ENCODE data around the gene GCGR.

DNA sequence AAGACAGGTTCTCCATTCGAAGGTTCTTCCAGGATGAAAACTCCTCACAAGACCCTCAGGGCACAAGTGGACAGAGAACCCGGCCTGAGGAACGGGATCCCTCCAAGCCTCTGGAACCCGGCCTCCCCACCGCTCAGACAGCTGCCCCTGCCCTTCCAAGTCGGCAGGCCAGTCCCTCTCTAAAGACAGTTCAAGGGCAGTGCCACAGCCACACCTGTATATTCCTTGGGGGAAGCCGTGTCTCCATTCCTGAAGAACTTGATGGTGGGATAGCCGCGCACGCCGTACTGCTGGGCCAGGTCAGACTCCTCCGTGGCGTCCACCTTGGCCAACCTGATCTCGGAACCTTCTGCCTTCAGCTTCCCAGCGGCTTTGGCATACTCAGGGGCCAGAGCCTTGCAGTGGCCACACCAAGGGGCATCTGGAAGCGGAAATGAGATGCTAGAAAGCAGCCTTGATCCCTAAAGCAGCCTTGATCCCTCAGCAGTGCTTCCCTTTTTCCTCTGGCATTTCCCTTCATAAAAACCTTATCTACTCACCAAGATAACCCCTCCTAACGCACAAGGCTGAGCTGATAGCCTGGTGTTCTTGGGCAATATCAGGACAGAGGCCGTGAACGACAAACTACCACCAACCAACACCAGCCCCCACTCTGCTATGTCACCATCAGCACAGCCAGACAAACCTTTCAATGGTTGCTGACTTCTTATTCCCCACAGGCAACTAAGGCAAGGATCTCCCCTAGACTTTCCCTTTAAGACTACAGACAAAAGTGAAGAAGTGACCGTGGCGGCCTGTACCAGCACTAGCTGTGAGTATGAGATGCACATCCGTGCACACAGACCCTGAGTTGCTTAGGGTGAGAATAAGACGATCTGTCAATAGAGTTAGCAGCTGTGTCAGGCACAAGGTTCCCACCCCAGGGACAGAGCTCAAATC is 55.3 kb downstream of the GCGR start:
- TF ChIP-seq, protein P1, sequence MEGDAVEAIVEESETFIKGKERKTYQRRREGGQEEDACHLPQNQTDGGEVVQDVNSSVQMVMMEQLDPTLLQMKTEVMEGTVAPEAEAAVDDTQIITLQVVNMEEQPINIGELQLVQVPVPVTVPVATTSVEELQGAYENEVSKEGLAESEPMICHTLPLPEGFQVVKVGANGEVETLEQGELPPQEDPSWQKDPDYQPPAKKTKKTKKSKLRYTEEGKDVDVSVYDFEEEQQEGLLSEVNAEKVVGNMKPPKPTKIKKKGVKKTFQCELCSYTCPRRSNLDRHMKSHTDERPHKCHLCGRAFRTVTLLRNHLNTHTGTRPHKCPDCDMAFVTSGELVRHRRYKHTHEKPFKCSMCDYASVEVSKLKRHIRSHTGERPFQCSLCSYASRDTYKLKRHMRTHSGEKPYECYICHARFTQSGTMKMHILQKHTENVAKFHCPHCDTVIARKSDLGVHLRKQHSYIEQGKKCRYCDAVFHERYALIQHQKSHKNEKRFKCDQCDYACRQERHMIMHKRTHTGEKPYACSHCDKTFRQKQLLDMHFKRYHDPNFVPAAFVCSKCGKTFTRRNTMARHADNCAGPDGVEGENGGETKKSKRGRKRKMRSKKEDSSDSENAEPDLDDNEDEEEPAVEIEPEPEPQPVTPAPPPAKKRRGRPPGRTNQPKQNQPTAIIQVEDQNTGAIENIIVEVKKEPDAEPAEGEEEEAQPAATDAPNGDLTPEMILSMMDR (conservative IDR thresholded peaks at IDR 0.05; ENCODE audit: low read length), result no peak
- no peak for TF ChIP-seq EZH2phosphoT487 (IDR thresholded peaks at IDR 0.05; ENCODE audit: borderline replicate concordance, low read depth, low read length)

Data from OCI-LY7 (cell line).